ENCODE results near the gene CA12.

Gene CA12

DNA sequence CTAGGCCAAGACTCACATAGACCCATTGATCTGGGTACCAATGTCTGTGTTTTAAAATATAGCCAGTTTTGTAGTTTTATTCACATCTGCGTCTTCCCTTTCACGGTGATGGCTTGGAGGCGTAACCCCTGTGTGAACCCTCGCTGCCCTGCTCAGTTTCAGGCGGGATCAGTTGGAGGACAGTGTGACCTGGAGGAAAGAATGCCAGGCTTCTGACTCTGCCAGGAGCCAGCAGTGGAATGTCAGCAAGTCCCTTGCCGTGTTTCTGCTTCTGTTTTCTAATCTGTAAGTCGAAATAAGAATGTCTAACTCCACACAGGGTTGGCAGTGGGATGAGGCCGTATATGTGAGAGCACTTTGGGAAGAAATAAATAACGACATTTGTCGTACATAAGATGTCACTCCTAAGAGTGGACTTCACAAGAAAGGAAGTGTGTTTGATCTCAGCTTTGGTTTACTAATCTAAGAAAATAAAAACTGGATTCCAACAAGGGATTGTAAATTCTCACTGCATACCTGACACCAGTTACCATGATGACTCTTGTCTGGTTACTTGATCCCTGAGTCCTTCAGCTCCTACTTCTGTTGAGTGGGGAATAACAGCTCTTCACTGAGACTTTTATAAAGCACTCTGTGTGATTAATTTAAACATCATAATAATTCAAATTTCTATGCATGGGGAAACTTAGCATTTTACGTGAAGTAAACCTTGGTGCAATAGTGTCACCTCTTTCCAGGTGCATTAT, 6.3 kb upstream of the CA12 start:
- TF ChIP-seq, protein P1, sequence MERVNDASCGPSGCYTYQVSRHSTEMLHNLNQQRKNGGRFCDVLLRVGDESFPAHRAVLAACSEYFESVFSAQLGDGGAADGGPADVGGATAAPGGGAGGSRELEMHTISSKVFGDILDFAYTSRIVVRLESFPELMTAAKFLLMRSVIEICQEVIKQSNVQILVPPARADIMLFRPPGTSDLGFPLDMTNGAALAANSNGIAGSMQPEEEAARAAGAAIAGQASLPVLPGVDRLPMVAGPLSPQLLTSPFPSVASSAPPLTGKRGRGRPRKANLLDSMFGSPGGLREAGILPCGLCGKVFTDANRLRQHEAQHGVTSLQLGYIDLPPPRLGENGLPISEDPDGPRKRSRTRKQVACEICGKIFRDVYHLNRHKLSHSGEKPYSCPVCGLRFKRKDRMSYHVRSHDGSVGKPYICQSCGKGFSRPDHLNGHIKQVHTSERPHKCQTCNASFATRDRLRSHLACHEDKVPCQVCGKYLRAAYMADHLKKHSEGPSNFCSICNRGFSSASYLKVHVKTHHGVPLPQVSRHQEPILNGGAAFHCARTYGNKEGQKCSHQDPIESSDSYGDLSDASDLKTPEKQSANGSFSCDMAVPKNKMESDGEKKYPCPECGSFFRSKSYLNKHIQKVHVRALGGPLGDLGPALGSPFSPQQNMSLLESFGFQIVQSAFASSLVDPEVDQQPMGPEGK (CRISPR knock-in tag; IDR thresholded peaks at IDR 0.05; ENCODE audit: borderline replicate concordance) = no peak
- TF ChIP-seq, protein P2, sequence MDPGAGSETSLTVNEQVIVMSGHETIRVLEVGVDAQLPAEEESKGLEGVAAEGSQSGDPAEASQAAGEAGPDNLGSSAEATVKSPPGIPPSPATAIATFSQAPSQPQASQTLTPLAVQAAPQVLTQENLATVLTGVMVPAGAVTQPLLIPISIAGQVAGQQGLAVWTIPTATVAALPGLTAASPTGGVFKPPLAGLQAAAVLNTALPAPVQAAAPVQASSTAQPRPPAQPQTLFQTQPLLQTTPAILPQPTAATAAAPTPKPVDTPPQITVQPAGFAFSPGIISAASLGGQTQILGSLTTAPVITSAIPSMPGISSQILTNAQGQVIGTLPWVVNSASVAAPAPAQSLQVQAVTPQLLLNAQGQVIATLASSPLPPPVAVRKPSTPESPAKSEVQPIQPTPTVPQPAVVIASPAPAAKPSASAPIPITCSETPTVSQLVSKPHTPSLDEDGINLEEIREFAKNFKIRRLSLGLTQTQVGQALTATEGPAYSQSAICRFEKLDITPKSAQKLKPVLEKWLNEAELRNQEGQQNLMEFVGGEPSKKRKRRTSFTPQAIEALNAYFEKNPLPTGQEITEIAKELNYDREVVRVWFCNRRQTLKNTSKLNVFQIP (CRISPR knock-in tag; IDR thresholded peaks at IDR 0.05; ENCODE audit: borderline replicate concordance, low read depth) = no peak
- TF ChIP-seq TCF4 (CRISPR knock-in tag; IDR thresholded peaks at IDR 0.05; ENCODE audit: borderline replicate concordance) = no peak
- TF ChIP-seq ZNF70 (CRISPR knock-in tag; IDR thresholded peaks at IDR 0.05) = no peak
- TF ChIP-seq ISL1 (CRISPR knock-in tag; IDR thresholded peaks at IDR 0.05) = no peak
- no peak for TF ChIP-seq CSDC2 (CRISPR knock-in tag; IDR thresholded peaks at IDR 0.05)
- TF ChIP-seq RARB (CRISPR knock-in tag; IDR thresholded peaks at IDR 0.05) = no peak
- no peak for TF ChIP-seq ZNF565 (CRISPR knock-in tag; conservative IDR thresholded peaks at IDR 0.05; ENCODE audit: low read depth)
- no peak for TF ChIP-seq ARNTL (CRISPR knock-in tag; IDR thresholded peaks at IDR 0.05; ENCODE audit: borderline replicate concordance, low read depth)
- no peak for TF ChIP-seq OSR1 (CRISPR knock-in tag; IDR thresholded peaks at IDR 0.05)
- no peak for TF ChIP-seq ZFP30 (CRISPR knock-in tag; IDR thresholded peaks at IDR 0.05)
- ATAC-seq = peak; percentile 39

DNA sequence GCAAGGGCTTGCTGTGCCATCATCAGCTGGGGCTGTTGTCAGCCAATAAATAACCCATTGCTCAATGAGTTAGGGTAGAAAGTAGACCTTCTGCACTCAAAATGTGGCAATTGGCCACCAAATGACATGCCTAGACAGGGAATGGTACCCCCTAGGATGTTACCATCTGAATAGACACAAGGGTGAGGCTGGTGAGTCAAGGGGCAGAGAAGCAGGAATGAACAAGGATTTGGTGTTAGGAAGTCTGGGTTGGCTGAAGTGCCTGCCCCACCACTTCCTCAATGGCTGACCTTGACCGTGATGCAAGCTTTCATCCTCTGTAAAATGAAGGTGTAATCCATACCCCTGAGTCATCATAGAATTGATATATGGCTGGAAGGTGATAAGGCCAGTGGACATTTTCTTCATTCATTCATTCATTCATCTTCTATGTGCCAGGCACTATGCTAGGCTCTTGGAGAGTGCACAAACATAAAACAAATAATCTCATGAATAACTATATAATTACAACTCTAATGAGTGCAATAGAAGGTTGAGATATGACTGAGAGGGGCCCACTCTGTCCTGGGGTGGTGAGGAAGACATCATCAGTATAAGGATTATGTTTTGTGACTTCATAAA, 4.4 kb upstream of the CA12 start:
- no peak for ATAC-seq
- TF ChIP-seq, protein P3, sequence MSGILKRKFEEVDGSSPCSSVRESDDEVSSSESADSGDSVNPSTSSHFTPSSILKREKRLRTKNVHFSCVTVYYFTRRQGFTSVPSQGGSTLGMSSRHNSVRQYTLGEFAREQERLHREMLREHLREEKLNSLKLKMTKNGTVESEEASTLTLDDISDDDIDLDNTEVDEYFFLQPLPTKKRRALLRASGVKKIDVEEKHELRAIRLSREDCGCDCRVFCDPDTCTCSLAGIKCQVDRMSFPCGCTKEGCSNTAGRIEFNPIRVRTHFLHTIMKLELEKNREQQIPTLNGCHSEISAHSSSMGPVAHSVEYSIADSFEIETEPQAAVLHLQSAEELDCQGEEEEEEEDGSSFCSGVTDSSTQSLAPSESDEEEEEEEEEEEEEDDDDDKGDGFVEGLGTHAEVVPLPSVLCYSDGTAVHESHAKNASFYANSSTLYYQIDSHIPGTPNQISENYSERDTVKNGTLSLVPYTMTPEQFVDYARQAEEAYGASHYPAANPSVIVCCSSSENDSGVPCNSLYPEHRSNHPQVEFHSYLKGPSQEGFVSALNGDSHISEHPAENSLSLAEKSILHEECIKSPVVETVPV (CRISPR knock-in tag; IDR thresholded peaks at IDR 0.05) = no peak
- TF ChIP-seq, protein P4, sequence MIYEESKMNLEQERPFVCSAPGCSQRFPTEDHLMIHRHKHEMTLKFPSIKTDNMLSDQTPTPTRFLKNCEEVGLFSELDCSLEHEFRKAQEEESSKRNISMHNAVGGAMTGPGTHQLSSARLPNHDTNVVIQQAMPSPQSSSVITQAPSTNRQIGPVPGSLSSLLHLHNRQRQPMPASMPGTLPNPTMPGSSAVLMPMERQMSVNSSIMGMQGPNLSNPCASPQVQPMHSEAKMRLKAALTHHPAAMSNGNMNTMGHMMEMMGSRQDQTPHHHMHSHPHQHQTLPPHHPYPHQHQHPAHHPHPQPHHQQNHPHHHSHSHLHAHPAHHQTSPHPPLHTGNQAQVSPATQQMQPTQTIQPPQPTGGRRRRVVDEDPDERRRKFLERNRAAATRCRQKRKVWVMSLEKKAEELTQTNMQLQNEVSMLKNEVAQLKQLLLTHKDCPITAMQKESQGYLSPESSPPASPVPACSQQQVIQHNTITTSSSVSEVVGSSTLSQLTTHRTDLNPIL (CRISPR knock-in tag; IDR thresholded peaks at IDR 0.05; ENCODE audit: low read depth) = no peak
- TF ChIP-seq CSDC2 (CRISPR knock-in tag; IDR thresholded peaks at IDR 0.05) (no peak), RARB (CRISPR knock-in tag; IDR thresholded peaks at IDR 0.05) (no peak), ZC3H10 (CRISPR knock-in tag; IDR thresholded peaks at IDR 0.05) (no peak), ZNF8 (CRISPR knock-in tag; IDR thresholded peaks at IDR 0.05) (no peak), TCF4 (CRISPR knock-in tag; IDR thresholded peaks at IDR 0.05; ENCODE audit: borderline replicate concordance) (no peak)
- TF ChIP-seq, protein P5, sequence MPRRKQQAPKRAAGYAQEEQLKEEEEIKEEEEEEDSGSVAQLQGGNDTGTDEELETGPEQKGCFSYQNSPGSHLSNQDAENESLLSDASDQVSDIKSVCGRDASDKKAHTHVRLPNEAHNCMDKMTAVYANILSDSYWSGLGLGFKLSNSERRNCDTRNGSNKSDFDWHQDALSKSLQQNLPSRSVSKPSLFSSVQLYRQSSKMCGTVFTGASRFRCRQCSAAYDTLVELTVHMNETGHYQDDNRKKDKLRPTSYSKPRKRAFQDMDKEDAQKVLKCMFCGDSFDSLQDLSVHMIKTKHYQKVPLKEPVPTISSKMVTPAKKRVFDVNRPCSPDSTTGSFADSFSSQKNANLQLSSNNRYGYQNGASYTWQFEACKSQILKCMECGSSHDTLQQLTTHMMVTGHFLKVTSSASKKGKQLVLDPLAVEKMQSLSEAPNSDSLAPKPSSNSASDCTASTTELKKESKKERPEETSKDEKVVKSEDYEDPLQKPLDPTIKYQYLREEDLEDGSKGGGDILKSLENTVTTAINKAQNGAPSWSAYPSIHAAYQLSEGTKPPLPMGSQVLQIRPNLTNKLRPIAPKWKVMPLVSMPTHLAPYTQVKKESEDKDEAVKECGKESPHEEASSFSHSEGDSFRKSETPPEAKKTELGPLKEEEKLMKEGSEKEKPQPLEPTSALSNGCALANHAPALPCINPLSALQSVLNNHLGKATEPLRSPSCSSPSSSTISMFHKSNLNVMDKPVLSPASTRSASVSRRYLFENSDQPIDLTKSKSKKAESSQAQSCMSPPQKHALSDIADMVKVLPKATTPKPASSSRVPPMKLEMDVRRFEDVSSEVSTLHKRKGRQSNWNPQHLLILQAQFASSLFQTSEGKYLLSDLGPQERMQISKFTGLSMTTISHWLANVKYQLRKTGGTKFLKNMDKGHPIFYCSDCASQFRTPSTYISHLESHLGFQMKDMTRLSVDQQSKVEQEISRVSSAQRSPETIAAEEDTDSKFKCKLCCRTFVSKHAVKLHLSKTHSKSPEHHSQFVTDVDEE (CRISPR knock-in tag; IDR thresholded peaks at IDR 0.05) = no peak

DNA sequence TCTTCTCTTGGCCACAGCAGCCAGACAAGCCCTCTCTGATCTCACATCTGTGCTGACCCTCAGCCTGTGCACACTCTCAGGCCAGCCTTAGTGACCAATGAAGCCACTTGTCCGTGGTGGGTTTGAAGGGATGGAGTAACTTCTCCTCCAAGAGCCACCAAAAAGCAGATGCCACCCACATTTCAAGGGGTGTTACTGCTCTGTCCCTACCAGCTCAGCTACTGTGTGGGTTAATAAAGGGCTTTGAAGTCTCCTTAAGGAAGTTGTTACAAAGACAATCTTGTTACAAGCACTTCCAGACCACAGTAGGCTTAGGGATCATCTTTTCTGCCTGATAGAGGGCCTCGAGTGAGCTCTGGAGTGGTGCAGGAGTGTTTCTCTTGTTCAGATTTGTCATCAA, 3.3 kb upstream of the CA12 start:
- ATAC-seq = no peak
- TF ChIP-seq, protein P2 (CRISPR knock-in tag; IDR thresholded peaks at IDR 0.05; ENCODE audit: borderline replicate concordance, low read depth) = no peak
- TF ChIP-seq ISL1 (CRISPR knock-in tag; IDR thresholded peaks at IDR 0.05) = no peak
- no peak for TF ChIP-seq ESRRG (CRISPR knock-in tag; IDR thresholded peaks at IDR 0.05)
- no peak for TF ChIP-seq ZFP3 (CRISPR knock-in tag; IDR thresholded peaks at IDR 0.05)
- TF ChIP-seq, protein P5 (CRISPR knock-in tag; IDR thresholded peaks at IDR 0.05) = no peak
- no peak for TF ChIP-seq ZNF565 (CRISPR knock-in tag; conservative IDR thresholded peaks at IDR 0.05; ENCODE audit: low read depth)
- TF ChIP-seq OSR1 (CRISPR knock-in tag; IDR thresholded peaks at IDR 0.05) = no peak
- TF ChIP-seq, protein P4 (CRISPR knock-in tag; IDR thresholded peaks at IDR 0.05; ENCODE audit: low read depth) = no peak
